Type B pancreatic cell (in vitro differentiated cells): ENCODE measurements around the gene TRIP11. TPM values are rescaled to one million over a fixed set of nuclear protein-coding genes. Genes with fewer than 3 reads are reported as not detected.
"Not testable (repeated sequence)": the region's sequence is repeated elsewhere in the genome, so short reads cannot be mapped to it uniquely, and the experiment has no call there.

ENCODE experiments used
- DNase-seq: peaks from one replicate; pipeline ENCODE4 v3.0.0; 2021; ENCODE audit warnings: mixed read lengths; ENCODE audit not compliant: unreplicated experiment; ENCODE audit errors: extremely low spot score
- H3K27ac Mint-ChIP-seq: 2 replicates; pipeline ENCODE4 v1.8.0; 2021; ENCODE audit warnings: mild to moderate bottlenecking, mixed read lengths
- H3K27me3 Mint-ChIP-seq: 2 replicates; pipeline ENCODE4 v1.8.0; 2021; ENCODE audit warnings: mixed read lengths
- H3K36me3 Mint-ChIP-seq: 2 replicates; pipeline ENCODE4 v1.8.0; 2021; ENCODE audit warnings: mixed read lengths
- H3K4me1 Mint-ChIP-seq: one replicate; pipeline ENCODE4 v1.8.0; 2021; ENCODE audit warnings: mixed read lengths; ENCODE audit not compliant: unreplicated experiment
- H3K4me3 Mint-ChIP-seq: 2 replicates; pipeline ENCODE4 v1.8.0; 2021; ENCODE audit warnings: mild to moderate bottlenecking, mixed read lengths
- H3K9me3 Mint-ChIP-seq: 2 replicates; pipeline ENCODE4 v1.8.0; 2021; ENCODE audit warnings: mixed read lengths
- CTCF ChIP-seq: fragments of 200-600 bp; sonication (generic); conservative IDR thresholded peaks from 2 replicates; pipeline ENCODE4 v1.5.0; 2021; ENCODE audit warnings: antibody characterized with exemption, mild to moderate bottlenecking
- long read RNA-seq: library from polyadenylated mRNA; unstranded; transcript quantifications from one replicate; pipeline ENCODE4 v2.0.0, GENCODE V29; 2020
- total RNA-seq: library from RNA; stranded (reverse); gene quantifications from 2 replicates; pipeline ENCODE4 v1.2.1, GENCODE V29; 2021; ENCODE audit warnings: low replicate concordance

The TRIP11 gene
- 61.8 and 72.5 TPM in 2 replicates for total RNA-seq
- long read RNA-seq, partial matches to known transcripts, result 265 of 314 reads
- long read RNA-seq, other reads (novel, unspliced or antisense), result 49 of 314 reads

GRCh38 chr14:92039719-92040430 is at the start of gene TRIP11:
Gene TRIP11, minus strand, starts transcription at chr14:92040059. Its CDS starts 374 bp downstream, at chr14:92039685.
- no peaks in the 10 kb centered on the region for H3K27me3 Mint-ChIP-seq
- peaks cover 25% of the 10 kb centered on the region for H3K4me1 Mint-ChIP-seq
- H3K36me3 Mint-ChIP-seq, result peaks cover 13% of the 10 kb centered on the region
- no peaks in the 10 kb centered on the region for H3K9me3 Mint-ChIP-seq
- H3K4me3 Mint-ChIP-seq, result peak within 1 kb of the TSS; percentile 98
- TF ChIP-seq CTCF, result peak; percentile 21
- H3K27ac Mint-ChIP-seq, result peak within 1 kb of the TSS; percentile 100
- peak; percentile 95 for DNase-seq

- Mint-ChIP-seq H3K36me3 (peaks cover 33% of the 10 kb centered on the region), H3K27ac (no peak overlapping the region), H3K4me3 (no peak overlapping the region), H3K9me3 (no peaks in the 10 kb centered on the region), H3K4me1 (no peaks in the 10 kb centered on the region), H3K27me3 (no peaks in the 10 kb centered on the region)
- DNase-seq, result no peak
- TF ChIP-seq CTCF, result no peak
These were observed 48.6 kb upstream of the TRIP11 start for GRCh38 chr14:92088494-92088893.

GRCh38 chr14:92074555-92074954 is 34.7 kb upstream of the TRIP11 start:
- peaks cover 16% of the 10 kb centered on the region for H3K36me3 Mint-ChIP-seq
- no peak overlapping the region for H3K27ac Mint-ChIP-seq
- no peak for TF ChIP-seq CTCF
- no peaks in the 10 kb centered on the region for H3K27me3 Mint-ChIP-seq
- H3K4me3 Mint-ChIP-seq, result no peak overlapping the region
- no peak for DNase-seq
- no peaks in the 10 kb centered on the region for H3K9me3 Mint-ChIP-seq
- no peaks in the 10 kb centered on the region for H3K4me1 Mint-ChIP-seq

- Mint-ChIP-seq H3K27ac (no peak overlapping the region), H3K4me3 (no peak overlapping the region), H3K9me3 (no peaks in the 10 kb centered on the region), H3K4me1 (no peaks in the 10 kb centered on the region), H3K36me3 (no peaks in the 10 kb centered on the region), H3K27me3 (no peaks in the 10 kb centered on the region)
- DNase-seq, result no peak
- no peak for TF ChIP-seq CTCF
These were observed 18.4 kb upstream of the TRIP11 start for GRCh38 chr14:92058006-92058917.

- Mint-ChIP-seq H3K9me3 (peaks cover 12% of the 10 kb centered on the region), H3K4me1 (no peaks in the 10 kb centered on the region), H3K4me3 (no peak overlapping the region), H3K27me3 (no peaks in the 10 kb centered on the region), H3K36me3 (peaks cover 24% of the 10 kb centered on the region), H3K27ac (no peak overlapping the region)
- no peak for DNase-seq
- TF ChIP-seq CTCF, result no peak
These were observed 9.9 kb upstream of the TRIP11 start for GRCh38 chr14:92049781-92050180.

GRCh38 chr14:92049221-92049620 is 9.4 kb upstream of the TRIP11 start:
- not testable (repeated sequence) for H3K4me3 Mint-ChIP-seq, DNase-seq, H3K27ac Mint-ChIP-seq, H3K27me3 Mint-ChIP-seq, H3K4me1 Mint-ChIP-seq
- H3K9me3 Mint-ChIP-seq, result peaks cover 12% of the 10 kb centered on the region
- H3K36me3 Mint-ChIP-seq, result peaks cover 24% of the 10 kb centered on the region

- H3K4me1 Mint-ChIP-seq, H3K27ac Mint-ChIP-seq, H3K4me3 Mint-ChIP-seq, H3K27me3 Mint-ChIP-seq, DNase-seq: not testable (repeated sequence)
- Mint-ChIP-seq H3K36me3 (peaks cover 24% of the 10 kb centered on the region), H3K9me3 (peaks cover 12% of the 10 kb centered on the region)
These were observed 6.0 kb upstream of the TRIP11 start for GRCh38 chr14:92045904-92046303.

GRCh38 chr14:92041766-92042165 is 1.9 kb upstream of the TRIP11 start:
- H3K36me3 Mint-ChIP-seq, H3K27ac Mint-ChIP-seq, H3K27me3 Mint-ChIP-seq, DNase-seq, H3K9me3 Mint-ChIP-seq: not testable (repeated sequence)
- H3K4me1 Mint-ChIP-seq, result peaks cover 18% of the 10 kb centered on the region
- H3K4me3 Mint-ChIP-seq, result peak overlapping the region; percentile 59
